Measurements from ENCODE around the gene EFNA5. TPM values are rescaled to one million over a fixed set of nuclear protein-coding genes. Genes with fewer than 3 reads are reported as not detected.

EFNA5 gene
- polyA plus RNA-seq, 1 of the 3 experiments (the other 2 are of a cell fraction) = 0.81 TPM

DNA sequence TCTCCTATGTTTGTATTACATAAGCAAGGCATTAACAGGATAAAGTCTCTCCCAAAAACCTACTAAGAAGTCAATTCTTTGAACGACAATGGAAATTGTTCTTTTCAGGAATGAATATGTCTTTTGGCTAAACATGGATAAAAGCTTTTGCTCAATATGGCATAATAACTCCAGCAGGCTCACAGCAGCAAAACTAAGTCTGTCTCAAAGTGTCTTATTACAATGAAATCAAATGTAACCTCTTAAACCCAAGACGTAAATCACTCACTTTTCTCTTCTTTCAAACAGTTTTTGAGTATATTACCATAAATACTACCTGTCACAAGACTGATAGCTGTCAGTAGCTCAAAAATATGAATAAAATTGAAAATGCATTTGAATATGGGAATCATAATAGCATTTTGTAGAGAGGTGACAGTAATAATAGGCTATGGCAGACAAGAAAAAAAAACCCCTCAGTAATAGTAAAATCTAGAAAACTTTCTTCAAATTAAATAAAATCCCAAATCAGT lies 41.7 kb upstream of the EFNA5 start:
- H3K36me3 ChIP-seq (replicated peaks in 1 of 2; ENCODE audit: control insufficient read depth in 1 of 2, insufficient read depth in 2 of 2, low read length in 1 of 2) = no peaks in the 10 kb centered on the region
- no peaks in the 10 kb centered on the region for H3K9me3 ChIP-seq
- ChIA-PET POLR2A (no interaction called here), CTCF (interaction anchor here (0.6 kb wide), 1 partner anchor 1768 kb away, joined by 3 read pairs; no protein-coding TSS in a partner anchor)
- no peak for DNase-seq
- no peaks in the 10 kb centered on the region for H4K20me1 ChIP-seq (ENCODE audit: insufficient read depth)
- H3K4me3 ChIP-seq (ENCODE audit: low read depth in 2 of 2, low read length in 1 of 2) = no peak overlapping the region
- H3K27me3 ChIP-seq (ENCODE audit: insufficient read depth) = no peaks in the 10 kb centered on the region
- TF ChIP-seq TEAD4 (IDR thresholded peaks at IDR 0.05; ENCODE audit: borderline replicate concordance, insufficient read depth) (no peak), NRF1 (IDR thresholded peaks at IDR 0.05; ENCODE audit: low read depth, low read length) (no peak), MXI1 (IDR thresholded peaks at IDR 0.05; ENCODE audit: low read depth, low read length) (no peak), FOXJ3 (CRISPR knock-in tag; IDR thresholded peaks at IDR 0.05) (no peak), RFX5 (IDR thresholded peaks at IDR 0.05; ENCODE audit: low read length) (no peak), ELF1 (IDR thresholded peaks at IDR 0.05) (no peak), EP300 (IDR thresholded peaks at IDR 0.05; ENCODE audit: borderline replicate concordance in 1 of 2, low read depth in 1 of 2, low read length in 1 of 2) (no peak)
- TF ChIP-seq, protein P1, sequence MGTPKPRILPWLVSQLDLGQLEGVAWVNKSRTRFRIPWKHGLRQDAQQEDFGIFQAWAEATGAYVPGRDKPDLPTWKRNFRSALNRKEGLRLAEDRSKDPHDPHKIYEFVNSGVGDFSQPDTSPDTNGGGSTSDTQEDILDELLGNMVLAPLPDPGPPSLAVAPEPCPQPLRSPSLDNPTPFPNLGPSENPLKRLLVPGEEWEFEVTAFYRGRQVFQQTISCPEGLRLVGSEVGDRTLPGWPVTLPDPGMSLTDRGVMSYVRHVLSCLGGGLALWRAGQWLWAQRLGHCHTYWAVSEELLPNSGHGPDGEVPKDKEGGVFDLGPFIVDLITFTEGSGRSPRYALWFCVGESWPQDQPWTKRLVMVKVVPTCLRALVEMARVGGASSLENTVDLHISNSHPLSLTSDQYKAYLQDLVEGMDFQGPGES (IDR thresholded peaks at IDR 0.05; ENCODE audit: low read depth, low read length) = no peak
- TF ChIP-seq, protein P2, sequence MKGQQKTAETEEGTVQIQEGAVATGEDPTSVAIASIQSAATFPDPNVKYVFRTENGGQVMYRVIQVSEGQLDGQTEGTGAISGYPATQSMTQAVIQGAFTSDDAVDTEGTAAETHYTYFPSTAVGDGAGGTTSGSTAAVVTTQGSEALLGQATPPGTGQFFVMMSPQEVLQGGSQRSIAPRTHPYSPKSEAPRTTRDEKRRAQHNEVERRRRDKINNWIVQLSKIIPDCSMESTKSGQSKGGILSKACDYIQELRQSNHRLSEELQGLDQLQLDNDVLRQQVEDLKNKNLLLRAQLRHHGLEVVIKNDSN (IDR thresholded peaks at IDR 0.05; ENCODE audit: borderline replicate concordance, low read depth) = no peak
- TF ChIP-seq, protein P3, sequence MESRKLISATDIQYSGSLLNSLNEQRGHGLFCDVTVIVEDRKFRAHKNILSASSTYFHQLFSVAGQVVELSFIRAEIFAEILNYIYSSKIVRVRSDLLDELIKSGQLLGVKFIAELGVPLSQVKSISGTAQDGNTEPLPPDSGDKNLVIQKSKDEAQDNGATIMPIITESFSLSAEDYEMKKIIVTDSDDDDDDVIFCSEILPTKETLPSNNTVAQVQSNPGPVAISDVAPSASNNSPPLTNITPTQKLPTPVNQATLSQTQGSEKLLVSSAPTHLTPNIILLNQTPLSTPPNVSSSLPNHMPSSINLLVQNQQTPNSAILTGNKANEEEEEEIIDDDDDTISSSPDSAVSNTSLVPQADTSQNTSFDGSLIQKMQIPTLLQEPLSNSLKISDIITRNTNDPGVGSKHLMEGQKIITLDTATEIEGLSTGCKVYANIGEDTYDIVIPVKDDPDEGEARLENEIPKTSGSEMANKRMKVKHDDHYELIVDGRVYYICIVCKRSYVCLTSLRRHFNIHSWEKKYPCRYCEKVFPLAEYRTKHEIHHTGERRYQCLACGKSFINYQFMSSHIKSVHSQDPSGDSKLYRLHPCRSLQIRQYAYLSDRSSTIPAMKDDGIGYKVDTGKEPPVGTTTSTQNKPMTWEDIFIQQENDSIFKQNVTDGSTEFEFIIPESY (IDR thresholded peaks at IDR 0.05; ENCODE audit: borderline replicate concordance, low read depth) = no peak
- no peak overlapping the region for H3K4me2 ChIP-seq
- H3F3A ChIP-seq (replicated peaks; ENCODE audit: insufficient read depth) = no peaks in the 10 kb centered on the region
- H2AFZ ChIP-seq (ENCODE audit: low read depth) = no peak overlapping the region
- 81% methylated on average over 2 of the region's 2 CpGs for WGBS (ENCODE audit: low lambda C conversion rate)
- no peak overlapping the region for H3K27ac ChIP-seq (ENCODE audit: low read depth in 2 of 2, low read length in 1 of 2)
- H3K9ac ChIP-seq = no peak overlapping the region
- no peaks in the 10 kb centered on the region for H3K4me1 ChIP-seq (ENCODE audit: control insufficient read depth in 1 of 2, insufficient read depth in 2 of 2, low read depth in 1 of 2, low read length in 1 of 2)
- no peaks in the 10 kb centered on the region for H3K79me2 ChIP-seq (ENCODE audit: insufficient read depth)
- no peaks in the 10 kb centered on the region for H3K9me2 ChIP-seq

DNA sequence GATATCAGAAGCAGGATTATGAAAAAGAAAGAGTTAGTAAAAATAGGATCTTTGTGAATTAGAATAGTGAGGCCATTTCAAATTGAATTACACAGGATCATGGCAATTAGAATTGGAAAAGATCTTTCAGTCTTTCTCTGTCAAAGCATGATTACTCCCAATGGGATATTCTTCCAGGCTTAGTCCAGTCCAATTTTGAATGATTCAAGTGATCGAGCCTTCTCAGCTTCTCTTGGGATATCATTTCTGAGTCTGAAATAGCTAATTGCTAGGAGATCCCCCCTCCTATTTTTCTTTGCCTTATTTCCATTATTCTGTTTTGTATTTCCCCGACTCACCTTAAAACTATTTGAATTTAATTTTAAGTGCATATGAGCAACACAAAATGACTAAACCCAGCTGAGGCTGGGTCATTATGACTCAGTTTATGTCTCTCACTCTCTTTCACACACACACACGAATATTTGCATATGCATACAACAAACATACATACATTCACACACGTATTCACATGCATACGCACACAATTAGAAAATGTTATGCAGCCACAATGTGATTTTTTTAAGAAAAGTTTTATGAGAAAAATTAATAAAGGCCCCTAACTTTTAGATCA lies 34.8 kb upstream of the EFNA5 start:
- Histone ChIP-seq H3K4me2 (no peak overlapping the region), H4K20me1 (ENCODE audit: insufficient read depth) (no peaks in the 10 kb centered on the region), H2AFZ (ENCODE audit: low read depth) (no peak overlapping the region), H3K36me3 (replicated peaks in 1 of 2; ENCODE audit: control insufficient read depth in 1 of 2, insufficient read depth in 2 of 2, low read length in 1 of 2) (no peaks in the 10 kb centered on the region), H3F3A (replicated peaks; ENCODE audit: insufficient read depth) (no peaks in the 10 kb centered on the region), H3K27me3 (ENCODE audit: insufficient read depth) (no peaks in the 10 kb centered on the region), H3K79me2 (ENCODE audit: insufficient read depth) (no peaks in the 10 kb centered on the region), H3K9ac (no peak overlapping the region), H3K4me3 (ENCODE audit: low read depth in 2 of 2, low read length in 1 of 2) (no peak overlapping the region), H3K4me1 (ENCODE audit: control insufficient read depth in 1 of 2, insufficient read depth in 2 of 2, low read depth in 1 of 2, low read length in 1 of 2) (no peaks in the 10 kb centered on the region), H3K27ac (ENCODE audit: low read depth in 2 of 2, low read length in 1 of 2) (no peak overlapping the region), H3K9me3 (no peaks in the 10 kb centered on the region), H3K9me2 (no peaks in the 10 kb centered on the region)
- 76% methylated on average over 5 of the region's 5 CpGs for WGBS (ENCODE audit: low lambda C conversion rate)
- no peak for DNase-seq
- ChIA-PET CTCF (no interaction called here), POLR2A (no interaction called here)
- TF ChIP-seq JUND (IDR thresholded peaks at IDR 0.05) (0 out of 2 replicates have a peak, but pooled peaks have one; percentile 10), TAF1 (IDR thresholded peaks at IDR 0.05; ENCODE audit: borderline replicate concordance, low read depth, low read length) (no peak), RCOR1 (IDR thresholded peaks at IDR 0.05; ENCODE audit: low read length) (no peak), NFIC (IDR thresholded peaks at IDR 0.05; ENCODE audit: borderline replicate concordance) (no peak), FOSL2 (IDR thresholded peaks at IDR 0.05; ENCODE audit: borderline replicate concordance, low read depth) (peak; percentile 29; the same call in 1 of the 2 replicates), MXI1 (IDR thresholded peaks at IDR 0.05; ENCODE audit: low read depth, low read length) (no peak)
- TF ChIP-seq, protein P2 (IDR thresholded peaks at IDR 0.05; ENCODE audit: borderline replicate concordance, low read depth) = no peak

All from SK-N-SH (cell line).